Globus pallidus (tissue), 1 donor: ENCODE data around the gene COA8.
A peak's percentile ranks its signal among the peaks of the same experiment; 100 is the strongest.

Experiments
- DNase-seq: peaks from one replicate; pipeline ENCODE4 v3.0.0-alpha.2; 2015; ENCODE audit warnings: low spot score

Gene COA8

DNA sequence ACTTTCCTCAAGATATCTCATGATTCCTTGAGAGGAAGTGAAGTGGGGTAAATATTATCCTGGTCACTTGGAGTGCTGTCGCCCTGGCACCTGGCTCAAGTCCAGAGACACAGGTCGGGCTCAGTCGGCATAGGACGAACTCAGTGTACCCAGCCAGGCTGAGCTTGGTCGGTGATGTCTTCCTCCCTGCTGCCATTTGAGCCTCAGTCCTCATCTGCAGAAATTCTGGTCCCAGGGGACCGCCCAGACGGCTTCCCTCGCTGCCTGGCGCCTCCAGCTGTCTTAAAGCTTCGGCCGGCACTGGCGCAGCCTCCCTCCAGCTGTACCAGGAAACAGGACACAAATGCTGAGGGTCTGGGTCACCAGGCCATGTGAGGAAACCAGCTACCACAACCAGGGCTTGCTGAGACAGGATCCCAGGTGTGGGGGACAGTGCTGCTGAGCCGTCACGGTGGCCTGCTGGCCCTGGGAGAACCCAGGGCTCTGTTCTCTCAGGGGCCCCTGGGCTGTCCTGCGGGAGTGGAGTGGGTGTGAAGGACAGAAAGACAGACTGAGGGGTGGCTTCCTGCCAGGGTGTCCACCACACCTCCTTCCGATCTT is 61.2 kb downstream of the COA8 start:
- no peak for DNase-seq

DNA sequence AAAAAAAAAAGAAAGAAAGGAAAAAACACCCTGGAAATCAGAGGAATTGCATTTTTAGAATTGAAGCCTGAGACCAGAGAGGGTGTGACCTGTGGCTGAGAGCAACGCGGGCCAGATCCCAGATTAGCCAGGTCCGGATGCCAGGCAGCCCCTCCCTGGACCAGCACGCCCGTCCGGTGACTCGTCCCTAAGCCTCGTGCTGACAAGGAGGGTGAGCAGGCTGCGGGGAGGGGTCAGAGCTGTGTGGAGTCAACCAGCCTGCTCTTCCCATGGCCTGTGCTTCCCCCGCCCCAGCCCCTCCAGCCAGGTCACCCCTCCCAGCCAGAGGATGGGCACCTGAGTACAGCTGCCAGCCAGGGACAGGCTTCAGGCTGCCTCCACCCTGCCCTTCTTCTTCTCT is 62.1 kb downstream of the COA8 start:
- DNase-seq, result no peak

- no peak for DNase-seq
These were observed 62.8 kb downstream of the COA8 start for GRCh38 chr14:103625356-103626095.

GRCh38 chr14:103626146-103626850 is 63.5 kb downstream of the COA8 start:
- no peak for DNase-seq

- DNase-seq, result no peak
These were observed 64.6 kb downstream of the COA8 start for GRCh38 chr14:103627073-103628025.

GRCh38 chr14:103628221-103628683 is 65.5 kb downstream of the COA8 start:
- peak; percentile 42 for DNase-seq

DNA sequence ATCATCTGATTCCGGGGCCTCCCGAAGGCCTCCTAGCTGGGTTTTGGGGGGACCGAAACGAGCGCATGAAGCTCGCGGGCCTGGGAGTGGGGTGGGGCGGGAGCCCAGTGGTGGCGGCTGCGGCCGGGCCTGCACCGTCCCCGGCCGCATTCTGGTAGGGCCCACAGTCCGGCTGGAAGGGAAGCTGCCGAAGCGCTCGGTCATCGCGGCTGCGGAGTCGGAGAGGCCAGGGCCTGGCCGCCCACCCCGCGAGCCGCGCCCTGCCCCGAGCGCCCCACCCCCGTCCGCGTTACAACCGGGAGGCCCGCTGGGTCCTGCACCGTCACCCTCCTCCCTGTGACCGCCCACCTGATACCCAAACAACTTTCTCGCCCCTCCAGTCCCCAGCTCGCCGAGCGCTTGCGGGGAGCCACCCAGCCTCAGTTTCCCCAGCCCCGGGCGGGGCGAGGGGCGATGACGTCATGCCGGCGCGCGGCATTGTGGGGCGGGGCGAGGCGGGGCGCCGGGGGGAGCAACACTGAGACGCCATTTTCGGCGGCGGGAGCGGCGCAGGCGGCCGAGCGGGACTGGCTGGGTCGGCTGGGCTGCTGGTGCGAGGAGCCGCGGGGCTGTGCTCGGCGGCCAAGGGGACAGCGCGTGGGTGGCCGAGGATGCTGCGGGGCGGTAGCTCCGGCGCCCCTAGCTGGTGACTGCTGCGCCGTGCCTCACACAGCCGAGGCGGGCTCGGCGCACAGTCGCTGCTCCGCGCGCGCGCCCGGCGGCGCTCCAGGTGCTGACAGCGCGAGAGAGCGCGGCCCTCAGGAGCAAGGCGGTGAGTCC is 66.1 kb downstream of the COA8 start, which contains the start of gene KLC1:
Gene KLC1, plus strand, starts transcription at position 528 of the 819 bp plus-strand sequence. CDS start 25,354 bp downstream, outside the sequence.
- DNase-seq, result peak; percentile 73

DNA sequence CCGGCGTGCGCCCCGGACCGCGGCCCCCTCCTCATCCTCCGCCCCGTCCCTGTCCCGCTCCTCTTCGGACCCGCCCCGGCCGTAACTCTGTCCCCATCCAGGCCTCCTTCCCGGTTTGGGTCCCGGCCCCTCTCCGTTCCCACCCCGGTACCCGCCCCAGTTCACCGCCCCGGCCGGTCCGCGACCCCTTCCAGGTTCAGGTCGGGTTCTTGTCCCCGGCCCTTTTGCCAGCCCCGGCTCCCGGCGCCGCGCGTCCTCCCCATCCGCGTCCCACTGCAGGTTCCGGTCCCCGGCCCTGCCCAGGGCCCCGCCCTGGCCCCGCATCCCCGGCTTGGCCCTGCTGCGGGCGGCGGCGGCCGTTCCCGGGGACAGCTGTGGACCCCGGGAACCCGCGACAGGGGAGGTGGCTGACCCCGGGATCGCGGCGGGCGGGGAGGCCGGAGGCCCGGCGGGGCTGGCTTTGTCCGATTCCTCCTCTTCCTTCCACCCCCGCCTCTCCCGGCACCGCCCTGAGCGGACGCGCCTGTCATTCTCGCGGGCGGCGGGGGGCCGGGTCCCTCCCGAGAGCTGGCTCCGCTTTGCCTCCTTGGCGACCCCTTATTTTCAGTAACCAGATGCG is 66.9 kb downstream of the COA8 start:
- DNase-seq, result peak; percentile 29

DNA sequence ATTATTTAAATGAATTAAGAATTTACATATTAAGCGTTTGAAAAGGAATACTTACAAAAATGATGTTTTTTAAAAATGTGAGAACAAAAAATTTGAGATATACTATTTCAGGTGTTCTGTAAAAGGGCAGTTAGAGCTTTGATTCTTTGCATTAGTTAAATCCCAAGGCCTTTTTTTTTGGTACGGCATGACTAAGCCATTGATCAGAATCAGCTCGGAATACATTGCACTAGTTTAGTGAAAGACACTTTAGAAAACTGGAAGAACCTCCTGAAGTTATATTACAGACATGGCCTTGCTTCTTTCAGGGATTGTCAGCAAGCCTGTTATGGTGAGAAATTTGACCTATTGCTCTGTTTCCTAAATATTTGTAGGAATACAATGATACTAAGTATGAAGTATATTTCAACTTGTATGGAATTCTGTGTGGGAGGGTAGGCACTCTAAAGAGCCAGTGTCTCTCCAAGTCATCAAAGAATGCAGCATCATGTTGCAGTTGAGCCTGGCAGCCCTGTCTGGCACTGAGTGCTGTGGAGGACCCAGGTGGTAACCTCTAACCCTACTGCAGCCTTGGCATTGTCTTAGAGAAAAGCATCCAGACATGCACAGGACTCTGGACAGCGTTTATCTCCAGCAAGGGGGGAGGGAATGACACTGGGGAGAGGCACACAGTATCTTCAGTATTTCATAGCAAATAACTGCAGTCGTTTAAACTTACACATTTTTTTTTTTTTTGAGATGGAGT is 67.8 kb downstream of the COA8 start:
- no peak for DNase-seq

DNA sequence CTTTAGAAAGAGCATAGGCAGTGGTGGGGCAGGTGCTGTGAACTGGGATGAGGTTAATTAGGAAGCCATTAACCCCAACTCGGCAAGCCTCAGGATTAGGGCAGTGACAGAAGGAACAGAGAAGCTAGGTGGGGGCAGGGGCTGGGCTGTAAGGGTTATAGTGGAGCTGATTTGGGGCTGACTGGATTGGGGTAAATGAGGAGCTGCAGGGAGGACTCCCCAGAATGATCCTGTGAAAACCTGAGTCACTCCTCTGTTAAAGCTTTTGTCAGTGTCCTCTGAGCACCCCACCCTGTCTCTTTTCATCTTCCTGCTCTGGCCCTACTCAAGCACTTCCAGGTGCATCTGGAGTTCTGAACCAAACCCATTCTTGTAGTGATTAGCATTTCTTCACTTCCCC is 70.6 kb downstream of the COA8 start:
- DNase-seq, result no peak

GRCh38 chr14:103634156-103634555 is 71.4 kb downstream of the COA8 start:
- no peak for DNase-seq

DNA sequence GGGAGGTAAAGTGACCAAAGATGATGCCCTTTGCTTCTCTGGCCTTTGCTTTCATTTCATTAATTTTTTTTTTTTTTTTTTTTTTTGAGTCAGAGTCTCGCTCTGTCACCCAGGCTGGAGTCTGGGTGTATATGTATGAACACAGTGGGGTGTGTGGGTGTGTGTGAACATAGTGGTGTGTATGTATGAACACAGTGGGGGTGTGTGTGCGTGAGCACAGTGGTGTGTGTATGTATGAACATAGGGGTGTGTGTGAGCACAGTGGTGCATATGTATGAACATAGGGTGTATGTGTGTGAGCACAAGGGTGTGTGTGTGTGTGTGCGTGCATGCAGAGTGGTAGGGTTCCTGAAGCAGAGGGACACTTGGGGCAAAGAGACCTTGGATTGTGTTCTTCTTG is 75.8 kb downstream of the COA8 start:
- no peak for DNase-seq
